ENCODE results near the gene ZBTB38.

The ZBTB38 gene

DNA sequence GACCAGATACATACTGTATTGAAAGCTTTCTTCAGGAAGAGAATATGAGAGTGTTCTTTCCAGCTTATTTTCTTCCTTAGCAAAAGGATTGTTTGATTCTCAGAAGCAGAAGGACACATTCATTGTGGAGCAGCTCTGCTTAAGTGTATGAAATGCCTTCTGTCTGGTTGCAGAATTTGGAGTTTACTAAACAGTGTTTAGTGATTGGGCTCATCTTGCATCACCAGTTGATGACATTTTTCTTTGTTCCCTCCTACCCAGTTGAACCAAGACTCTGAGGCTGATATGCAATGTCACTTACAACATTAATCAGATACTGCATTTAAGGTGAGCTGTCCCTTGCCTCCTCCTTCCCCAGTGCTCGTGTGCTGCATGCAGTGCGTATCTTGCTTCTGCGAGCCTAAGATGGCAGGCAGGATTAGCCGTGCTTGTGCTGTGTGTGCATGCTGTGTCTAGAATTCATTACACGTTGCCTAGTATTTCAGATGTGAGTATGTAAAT, 18.4 kb downstream of the ZBTB38 start:
- DNase-seq (ENCODE audit: low read depth in 1 of 2, low spot score in 1 of 2), result no peak

DNA sequence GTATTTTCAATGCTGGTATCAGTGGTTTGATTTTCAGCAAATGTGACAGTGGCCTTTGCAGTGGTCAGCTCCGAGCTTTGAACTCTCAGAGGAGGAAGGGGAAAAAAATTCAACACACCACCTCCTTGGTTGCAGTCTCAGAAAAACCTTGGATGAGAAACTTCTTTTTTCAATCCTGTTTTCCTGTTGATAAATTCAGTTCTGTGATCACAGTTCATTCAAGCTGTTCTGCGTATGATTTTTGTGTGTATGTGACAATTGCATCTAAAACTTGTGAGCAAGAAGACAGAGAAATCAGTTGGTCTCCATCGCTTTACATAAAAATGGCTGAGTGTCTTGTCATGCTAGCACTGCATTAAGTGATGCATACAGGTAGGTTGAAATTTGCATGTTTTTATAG, 19.2 kb downstream of the ZBTB38 start:
- DNase-seq (ENCODE audit: low read depth in 1 of 2, low spot score in 1 of 2), result no peak

DNA sequence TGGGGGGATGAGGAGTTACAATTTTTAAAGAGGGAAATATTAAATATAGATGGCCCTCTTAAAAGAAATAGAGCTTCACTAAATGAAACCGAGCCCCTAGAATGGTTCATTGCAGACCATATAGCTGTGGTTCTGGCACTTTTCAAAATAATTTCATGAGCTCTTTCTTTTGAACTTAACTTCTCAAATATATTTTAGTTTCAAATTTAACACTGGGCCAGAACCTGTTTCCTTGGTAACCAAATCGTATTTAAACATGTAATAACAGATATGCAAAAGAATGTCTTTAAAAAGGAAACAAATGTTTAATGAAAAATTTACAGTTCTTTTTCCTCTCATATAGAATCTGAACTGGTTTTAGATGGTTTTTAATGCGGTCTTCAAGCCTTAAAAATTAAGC, 20.1 kb downstream of the ZBTB38 start:
- no peak for DNase-seq (ENCODE audit: low read depth in 1 of 2, low spot score in 1 of 2)

DNA sequence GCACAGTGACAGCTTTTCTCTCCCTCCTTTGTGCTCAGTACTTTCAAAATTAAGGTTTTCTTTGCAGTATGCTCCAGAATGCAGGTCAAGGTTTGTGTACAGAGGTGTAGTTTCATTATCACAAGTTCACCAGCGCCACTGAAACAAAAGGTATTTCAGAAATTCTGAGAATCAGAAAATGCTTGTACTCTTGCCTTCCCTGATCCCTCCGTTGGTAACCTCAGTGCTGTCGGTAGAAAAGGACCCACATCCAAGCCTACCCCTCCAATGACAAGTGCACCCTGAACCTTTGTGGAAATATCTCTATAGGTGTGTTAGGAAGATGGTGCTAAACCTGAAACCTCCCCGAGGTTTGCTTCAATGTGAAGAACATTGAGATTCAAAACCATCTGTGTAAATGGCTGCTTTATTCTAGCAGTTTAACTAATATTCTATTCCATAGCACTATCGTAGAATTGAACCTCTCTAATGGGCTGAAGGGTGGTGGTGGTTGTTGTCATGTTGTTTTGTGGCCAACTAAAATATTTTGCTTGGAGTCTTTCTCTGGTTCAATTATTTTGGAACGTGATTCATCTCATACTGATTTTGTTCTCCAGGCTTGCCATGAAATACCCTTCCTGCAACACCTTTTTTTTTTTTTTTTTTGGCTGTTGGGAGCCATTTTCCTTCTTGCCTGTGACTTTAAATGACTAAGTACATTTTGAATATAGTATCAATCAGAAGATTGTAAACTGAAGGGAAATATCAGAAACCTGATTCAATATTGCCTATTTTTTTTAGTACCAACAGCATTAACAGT, 20.7 kb downstream of the ZBTB38 start:
- DNase-seq (ENCODE audit: low read depth in 1 of 2, low spot score in 1 of 2), result no peak

GRCh38 chr3:141389703-141390102, 21.4 kb downstream of the ZBTB38 start:
- DNase-seq (ENCODE audit: low read depth in 1 of 2, low spot score in 1 of 2), result no peak

GRCh38 chr3:141390747-141391146, 22.4 kb downstream of the ZBTB38 start:
- no peak for DNase-seq (ENCODE audit: low read depth in 1 of 2, low spot score in 1 of 2)

- no peak for DNase-seq (ENCODE audit: low read depth in 1 of 2, low spot score in 1 of 2)
Observed at GRCh38 chr3:141391298-141391990, 23.1 kb downstream of the ZBTB38 start.

GRCh38 chr3:141391991-141392316, 23.6 kb downstream of the ZBTB38 start:
- DNase-seq (ENCODE audit: low read depth in 1 of 2, low spot score in 1 of 2), result no peak

GRCh38 chr3:141392416-141392815, 24.1 kb downstream of the ZBTB38 start:
- DNase-seq (ENCODE audit: low read depth in 1 of 2, low spot score in 1 of 2), result no peak

DNA sequence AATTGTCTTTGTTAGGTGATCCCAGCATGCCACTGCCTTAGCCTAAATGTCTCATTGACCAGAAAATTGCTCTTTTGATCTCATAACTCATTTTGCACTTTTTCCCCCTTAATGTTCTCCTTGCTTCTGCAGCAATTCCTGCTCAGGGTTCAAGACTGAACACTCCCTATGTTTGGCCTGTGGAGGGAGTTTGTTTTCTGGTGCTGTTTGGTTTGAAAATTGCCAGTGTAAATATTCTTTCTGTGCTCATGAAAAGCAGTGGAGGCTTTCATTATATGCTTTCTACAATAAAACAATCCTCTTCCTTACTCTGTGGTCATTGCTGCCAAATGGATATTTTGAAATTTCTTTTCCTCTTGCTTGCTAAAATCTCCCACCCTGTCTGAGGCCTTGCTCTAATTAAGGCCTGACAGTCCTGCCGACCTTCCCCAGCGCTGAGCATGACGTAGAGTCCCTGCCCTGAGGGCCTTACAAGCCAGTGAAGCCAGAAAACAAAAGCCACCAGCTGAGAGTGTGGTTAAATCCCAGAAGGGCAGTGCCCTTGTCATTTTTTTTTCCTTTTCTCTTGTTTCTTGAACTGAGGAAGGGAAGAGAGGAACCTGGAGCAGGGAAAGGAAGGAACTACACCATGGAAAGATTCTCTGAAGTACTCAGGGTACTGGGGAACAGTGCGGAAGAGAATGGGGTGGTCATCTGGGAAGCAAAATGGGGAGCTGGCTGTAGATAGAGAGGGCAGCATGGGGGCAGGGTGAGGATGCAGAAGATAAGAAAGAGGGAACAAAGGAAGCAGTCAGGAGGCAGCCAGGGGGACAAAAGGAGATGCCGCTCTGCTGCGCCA, 24.8 kb downstream of the ZBTB38 start:
- DNase-seq (ENCODE audit: low read depth in 1 of 2, low spot score in 1 of 2), result no peak

DNA sequence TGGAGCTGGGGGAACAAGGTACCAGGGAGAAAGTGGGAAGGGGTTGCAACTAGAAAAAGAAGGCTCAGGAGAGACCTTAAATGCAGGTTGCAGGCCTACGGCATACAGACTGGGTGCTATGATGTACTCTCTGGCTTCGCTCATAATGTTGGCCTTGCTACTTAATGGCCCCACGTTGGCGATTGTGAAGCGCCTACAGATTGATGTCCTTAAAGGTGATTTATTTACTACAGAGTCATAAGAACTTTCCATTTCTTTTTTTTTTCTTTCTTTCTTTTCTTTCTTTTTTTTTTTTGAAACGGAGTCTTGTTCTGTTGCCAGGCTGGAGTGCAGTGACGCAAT, 25.4 kb downstream of the ZBTB38 start:
- no peak for DNase-seq (ENCODE audit: low read depth in 1 of 2, low spot score in 1 of 2)

- no peak for DNase-seq (ENCODE audit: low read depth in 1 of 2, low spot score in 1 of 2)
Observed at GRCh38 chr3:141394560-141394959, 26.3 kb downstream of the ZBTB38 start.

- DNase-seq (ENCODE audit: low read depth in 1 of 2, low spot score in 1 of 2), result no peak
Observed at GRCh38 chr3:141395005-141395589, 26.8 kb downstream of the ZBTB38 start.

- DNase-seq (ENCODE audit: low read depth in 1 of 2, low spot score in 1 of 2), result no peak
Observed at GRCh38 chr3:141397996-141398395, 29.7 kb downstream of the ZBTB38 start.

DNA sequence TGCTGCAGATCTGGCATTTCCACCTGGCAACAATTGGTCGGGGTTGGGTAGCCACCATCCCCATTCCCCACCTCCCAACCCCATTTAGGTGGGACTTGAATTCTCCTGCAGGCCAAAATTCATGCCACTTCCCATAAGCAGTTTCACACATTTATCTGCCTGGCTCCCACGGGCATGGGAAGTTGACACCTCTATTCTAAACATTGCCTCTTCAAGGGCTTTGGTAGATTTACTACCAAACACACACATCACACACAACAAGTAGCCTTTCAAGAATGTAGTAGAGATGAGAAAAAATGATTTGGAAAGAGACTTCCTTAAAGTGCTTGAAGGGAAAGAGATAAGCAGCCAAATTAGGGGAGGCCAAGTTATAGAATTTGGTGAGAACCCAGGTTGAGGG, 30.9 kb downstream of the ZBTB38 start:
- DNase-seq (ENCODE audit: low read depth in 1 of 2, low spot score in 1 of 2), result no peak

- DNase-seq (ENCODE audit: low read depth in 1 of 2, low spot score in 1 of 2), result no peak
Observed at GRCh38 chr3:141400073-141400971, 32.0 kb downstream of the ZBTB38 start.

DNA sequence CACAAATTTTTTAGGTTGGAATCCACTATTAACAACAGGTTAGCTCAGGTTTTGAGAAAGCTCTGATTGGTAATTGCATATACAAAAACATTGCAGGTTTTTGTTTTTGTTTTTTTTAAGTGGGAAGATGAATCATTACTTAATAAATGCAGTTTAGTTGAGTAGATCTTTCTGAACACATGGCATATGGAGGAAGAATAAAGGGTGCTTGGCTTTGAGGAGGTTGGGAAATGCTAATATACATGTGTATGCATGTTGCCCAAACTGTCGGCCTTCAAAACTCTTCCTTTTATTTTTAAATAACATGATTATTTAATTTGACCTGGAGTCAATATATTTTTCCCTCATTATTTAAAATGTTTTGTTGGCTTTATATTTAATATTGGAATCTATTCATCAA, 32.8 kb downstream of the ZBTB38 start:
- no peak for DNase-seq (ENCODE audit: low read depth in 1 of 2, low spot score in 1 of 2)

GRCh38 chr3:141401573-141402475, 33.5 kb downstream of the ZBTB38 start:
- DNase-seq (ENCODE audit: low read depth in 1 of 2, low spot score in 1 of 2), result peak; percentile 20 to 33

DNA sequence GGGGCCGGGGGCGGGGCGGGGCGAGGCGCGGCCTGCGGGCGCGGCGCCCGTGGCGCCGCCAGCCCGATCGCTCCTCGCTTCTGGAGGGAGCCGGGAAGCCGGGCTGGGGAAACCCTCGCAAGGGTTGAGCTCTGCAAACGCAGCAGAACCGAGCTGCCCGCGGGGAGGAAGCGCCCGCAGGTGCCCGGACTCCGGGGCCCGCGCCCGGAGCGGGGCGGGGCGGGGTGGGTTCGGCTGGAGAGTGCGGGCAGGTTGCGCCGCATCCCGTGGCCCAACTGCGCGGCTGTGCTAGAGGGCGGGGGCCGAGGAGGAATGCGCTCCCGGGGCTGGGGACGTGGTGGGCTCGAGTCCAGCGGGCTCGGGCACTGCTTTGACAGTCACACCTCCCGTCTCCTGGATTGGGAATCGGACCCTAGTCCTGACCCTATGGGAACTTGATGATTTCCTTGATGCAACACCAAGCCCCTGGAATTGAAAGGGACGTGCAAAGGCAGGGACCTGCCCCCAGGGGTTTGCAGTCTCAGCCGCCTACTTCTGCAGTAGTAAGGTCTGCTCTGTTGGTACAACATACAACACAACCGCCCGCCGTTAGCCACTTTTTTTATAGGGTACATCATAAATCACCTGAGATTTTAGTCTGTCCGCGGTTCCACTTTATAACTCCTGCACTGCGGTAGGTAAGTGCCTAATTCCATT, 34.3 kb downstream of the ZBTB38 start:
- DNase-seq (ENCODE audit: low read depth in 1 of 2, low spot score in 1 of 2), result peak; percentile 24 to 25

All from stimulated activated CD4-positive, alpha-beta T cell treated with anti-CD3 and anti-CD28 coated beads, Interleukin-15, amount 100 ng/mL, for 1 hour (primary cell).